GM06990 (cell line): ENCODE results near the gene PABPC4L.

Experiments
- DNase-seq: peaks from one replicate; pipeline ENCODE4 v3.0.0-alpha.2; 2011; ENCODE audit not compliant: insufficient read length; ENCODE audit errors: extremely low read depth
- H3K27me3 ChIP-seq: replicated peaks from 2 replicates; pipeline ENCODE4 v1.6.0; 2011; ENCODE audit warnings: low read length; ENCODE audit not compliant: control insufficient read depth, insufficient read depth
- H3K36me3 ChIP-seq: 2 replicates; pipeline ENCODE4 v1.5.1; 2011; ENCODE audit warnings: low read length; ENCODE audit not compliant: control insufficient read depth, insufficient read depth
- H3K4me3 ChIP-seq: replicated peaks from 2 replicates; pipeline ENCODE4 v1.5.1; 2011; ENCODE audit warnings: low read depth, mild to moderate bottlenecking, control low read depth, low read length
- CTCF ChIP-seq: IDR thresholded peaks from 2 replicates; pipeline ENCODE4 v1.5.1; 2011; ENCODE audit warnings: low read length, control low read depth, mild to moderate bottlenecking, inconsistent platforms; ENCODE audit not compliant: insufficient read depth, poor library complexity, severe bottlenecking

PABPC4L gene

GRCh38 chr4:134178706-134179105 is 22.9 kb downstream of the PABPC4L start:
- Histone ChIP-seq H3K4me3 (no peak overlapping the region), H3K27me3 (no peaks in the 10 kb centered on the region), H3K36me3 (no peaks in the 10 kb centered on the region)
- no peak for TF ChIP-seq CTCF
- DNase-seq = no peak

GRCh38 chr4:134174271-134174670 is 27.3 kb downstream of the PABPC4L start:
- no peak for DNase-seq
- no peak for TF ChIP-seq CTCF
- Histone ChIP-seq H3K36me3 (no peaks in the 10 kb centered on the region), H3K27me3 (no peaks in the 10 kb centered on the region), H3K4me3 (no peak overlapping the region)

- no peak for DNase-seq
- H3K36me3 ChIP-seq = no peaks in the 10 kb centered on the region
- no peak for TF ChIP-seq CTCF
- no peaks in the 10 kb centered on the region for H3K27me3 ChIP-seq
- H3K4me3 ChIP-seq = no peak overlapping the region
Measured at GRCh38 chr4:134160211-134160610, 41.4 kb downstream of the PABPC4L start.

GRCh38 chr4:134154097-134154496 is 47.5 kb downstream of the PABPC4L start:
- DNase-seq = no peak
- no peaks in the 10 kb centered on the region for H3K36me3 ChIP-seq
- no peak overlapping the region for H3K4me3 ChIP-seq
- no peaks in the 10 kb centered on the region for H3K27me3 ChIP-seq
- TF ChIP-seq CTCF = no peak

GRCh38 chr4:134147941-134148340 is 53.6 kb downstream of the PABPC4L start:
- no peak for DNase-seq
- TF ChIP-seq CTCF = no peak
- Histone ChIP-seq H3K36me3 (no peaks in the 10 kb centered on the region), H3K4me3 (no peak overlapping the region), H3K27me3 (no peaks in the 10 kb centered on the region)
